Measurements from ENCODE around the gene CNTN5. TPM values are rescaled to one million over a fixed set of nuclear protein-coding genes. Genes with fewer than 3 reads are reported as not detected.
A peak's percentile ranks its signal among the peaks of the same experiment; 100 is the strongest.

Gene CNTN5
- total RNA-seq, 4 donors from 2014 or later: not detected

DNA sequence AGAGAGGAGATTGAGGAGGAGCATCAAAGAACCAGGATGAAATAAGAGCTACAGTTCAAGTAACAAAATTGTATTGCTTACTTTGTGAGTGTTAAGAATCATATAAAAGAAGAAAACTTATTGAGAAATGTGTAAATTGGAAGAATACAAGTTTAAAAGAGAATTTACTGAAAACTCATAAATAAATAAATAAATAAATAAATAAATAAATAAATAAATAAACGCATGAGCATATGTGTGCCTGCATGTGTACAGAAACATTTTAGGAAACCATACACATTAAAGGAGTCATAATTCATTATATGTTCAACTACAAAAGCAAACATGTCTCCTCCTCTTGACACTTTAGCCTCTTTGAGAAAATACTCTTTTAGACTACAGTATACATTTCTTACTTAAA lies 42.6 kb downstream of the CNTN5 start:
- no peak overlapping the region for H3K4me3 ChIP-seq
- no peaks in the 10 kb centered on the region for H3K27me3 ChIP-seq
- H3K36me3 ChIP-seq: no peaks in the 10 kb centered on the region
- DNase-seq (ENCODE audit: low spot score in 2 of 2): no peak
- no peaks in the 10 kb centered on the region for H3K9me3 ChIP-seq
- H3K4me1 ChIP-seq: no peaks in the 10 kb centered on the region
- 82% methylated on average over 1 of the region's 1 CpG for WGBS
- H3K27ac ChIP-seq: no peak overlapping the region
- TF ChIP-seq POLR2AphosphoS5 (IDR thresholded peaks at IDR 0.05) (no peak), CTCF (IDR thresholded peaks at IDR 0.05) (no peak), EP300 (IDR thresholded peaks at IDR 0.05) (no peak), POLR2A (IDR thresholded peaks at IDR 0.05) (no peak)

DNA sequence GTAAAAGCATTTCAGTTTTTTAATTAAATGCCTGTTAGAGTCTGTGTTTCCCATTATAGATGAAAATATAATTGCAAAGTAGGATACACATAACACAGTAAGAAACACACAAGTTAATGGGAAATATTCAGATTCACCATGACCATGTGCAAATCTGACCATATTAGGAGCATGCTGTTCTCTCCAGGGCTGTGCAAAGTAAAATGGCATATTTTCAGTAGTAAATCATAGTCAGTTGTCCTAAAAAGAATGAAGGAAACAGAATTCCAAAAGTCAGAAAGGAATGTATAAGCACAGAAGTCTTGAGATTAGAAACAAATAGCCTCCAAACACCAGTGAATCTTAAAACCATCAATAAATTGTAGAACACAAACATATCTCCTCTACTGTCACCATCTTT lies 44.4 kb downstream of the CNTN5 start:
- no peaks in the 10 kb centered on the region for H3K36me3 ChIP-seq
- no peak for TF ChIP-seq EP300 (IDR thresholded peaks at IDR 0.05)

GRCh38 chr11:99066618-99067317 lies 46.0 kb downstream of the CNTN5 start:
- TF ChIP-seq CTCF (IDR thresholded peaks at IDR 0.05): no peak
- TF ChIP-seq POLR2AphosphoS5 (IDR thresholded peaks at IDR 0.05): no peak
- TF ChIP-seq POLR2A (IDR thresholded peaks at IDR 0.05): no peak
- no peak for TF ChIP-seq EP300 (IDR thresholded peaks at IDR 0.05)
- Histone ChIP-seq H3K36me3 (no peaks in the 10 kb centered on the region), H3K27ac (no peak overlapping the region), H3K27me3 (no peaks in the 10 kb centered on the region), H3K4me1 (peaks cover 4% of the 10 kb centered on the region), H3K9me3 (no peaks in the 10 kb centered on the region), H3K4me3 (no peak overlapping the region)
- no peak for DNase-seq (ENCODE audit: low spot score in 2 of 2)
- 80% methylated on average over 2 of the region's 2 CpGs for WGBS

More for the DNA sequence above, 44.4 kb downstream of the CNTN5 start:
- no peak for DNase-seq (ENCODE audit: low spot score in 2 of 2)
- no peaks in the 10 kb centered on the region for H3K27me3 ChIP-seq
- H3K27ac ChIP-seq: no peak overlapping the region
- no peak overlapping the region for H3K4me3 ChIP-seq
- no peaks in the 10 kb centered on the region for H3K9me3 ChIP-seq
- peaks cover 4% of the 10 kb centered on the region for H3K4me1 ChIP-seq

- no peak overlapping the region for H3K4me3 ChIP-seq
- WGBS: 48% methylated on average over 2 of the region's 2 CpGs
- no peaks in the 10 kb centered on the region for H3K27me3 ChIP-seq
- no peak overlapping the region for H3K27ac ChIP-seq
- no peak for DNase-seq (ENCODE audit: low spot score in 2 of 2)
- H3K9me3 ChIP-seq: no peaks in the 10 kb centered on the region
- peaks cover 4% of the 10 kb centered on the region for H3K4me1 ChIP-seq
- TF ChIP-seq EP300 (IDR thresholded peaks at IDR 0.05) (no peak), CTCF (IDR thresholded peaks at IDR 0.05) (no peak), POLR2AphosphoS5 (IDR thresholded peaks at IDR 0.05) (no peak), POLR2A (IDR thresholded peaks at IDR 0.05) (no peak)
- H3K36me3 ChIP-seq: no peaks in the 10 kb centered on the region
Measured at GRCh38 chr11:99068832-99069231, 48.1 kb downstream of the CNTN5 start.

- TF ChIP-seq CTCF (IDR thresholded peaks at IDR 0.05): no peak
- TF ChIP-seq POLR2AphosphoS5 (IDR thresholded peaks at IDR 0.05): no peak
- no peak for TF ChIP-seq POLR2A (IDR thresholded peaks at IDR 0.05)
- no peak for TF ChIP-seq EP300 (IDR thresholded peaks at IDR 0.05)
- Histone ChIP-seq H3K4me1 (peaks cover 4% of the 10 kb centered on the region), H3K36me3 (no peaks in the 10 kb centered on the region), H3K27me3 (no peaks in the 10 kb centered on the region), H3K27ac (no peak overlapping the region), H3K4me3 (peak overlapping the region; percentile 42), H3K9me3 (no peaks in the 10 kb centered on the region)
- no peak for DNase-seq (ENCODE audit: low spot score in 2 of 2)
- WGBS: 4% methylated on average over 8 of the region's 8 CpGs
Measured at GRCh38 chr11:99069856-99070444, 49.2 kb downstream of the CNTN5 start.

All from suprapubic skin (tissue), 4 donors.